HG02588 (cell line): ENCODE results near the gene DENND5B.

Source experiments
- ATAC-seq: cut with Tn5 transposase; IDR thresholded peaks from one replicate; pipeline ENCODE4 v1.9.1; 2021; ENCODE audit warnings: mild to moderate bottlenecking, moderate library complexity; ENCODE audit not compliant: unreplicated experiment

DENND5B gene

GRCh38 chr12:31346267-31346666, 244.7 kb downstream of the DENND5B start:
- ATAC-seq = no peak

GRCh38 chr12:31343139-31343538, 247.8 kb downstream of the DENND5B start:
- ATAC-seq = no peak

- no peak for ATAC-seq
Measured at GRCh38 chr12:31342286-31342685, 248.7 kb downstream of the DENND5B start.

- ATAC-seq = no peak
Measured at GRCh38 chr12:31339831-31340622, 250.9 kb downstream of the DENND5B start.

GRCh38 chr12:31337952-31338351, 253.0 kb downstream of the DENND5B start:
- no peak for ATAC-seq
